Liver (tissue), 9 donors: ENCODE measurements around the gene FLNB. TPM values are rescaled to one million over a fixed set of nuclear protein-coding genes. Genes with fewer than 3 reads are reported as not detected.

Source experiments
- DNase-seq: peaks from one replicate; pipeline ENCODE4 v3.0.0-alpha.2; 2017; ENCODE audit warnings: low spot score
- H3K27ac ChIP-seq, 2 donors: one replicate each; pipeline ENCODE4 v1.7.0; 2013; ENCODE audit warnings: inconsistent platforms in 2 of 2, low read length in 2 of 2, control low read depth in 1 of 2, low read depth in 1 of 2, mild to moderate bottlenecking in 1 of 2
- H3K27me3 ChIP-seq, 4 donors: one replicate each; pipeline versions ENCODE4 v1.6.1 to v1.7.0; 2013; ENCODE audit warnings: low read length in 3 of 4, inconsistent platforms in 1 of 4, mild to moderate bottlenecking in 1 of 4, moderate library complexity in 1 of 4; ENCODE audit not compliant: control insufficient read depth in 4 of 4, insufficient read depth in 4 of 4
- H3K36me3 ChIP-seq, 4 donors: one replicate each; pipeline versions ENCODE4 v1.6.1 to v1.7.0; 2013; ENCODE audit warnings: low read length in 3 of 4, mild to moderate bottlenecking in 3 of 4, low read depth in 1 of 4, moderate library complexity in 1 of 4; ENCODE audit not compliant: control insufficient read depth in 4 of 4, insufficient read depth in 3 of 4
- H3K4me1 ChIP-seq, 4 donors: one replicate each; pipeline versions ENCODE4 v1.6.1 to v1.7.0; 2013; ENCODE audit warnings: low read length in 3 of 4, mild to moderate bottlenecking in 3 of 4, moderate library complexity in 1 of 4; ENCODE audit not compliant: control insufficient read depth in 4 of 4, insufficient read depth in 4 of 4
- H3K4me3 ChIP-seq, 3 donors: one replicate each; pipeline versions ENCODE4 v1.6.1 to v1.7.0; 2013; ENCODE audit warnings: low read length in 3 of 3, control low read depth in 1 of 3, low read depth in 1 of 3, mild to moderate bottlenecking in 1 of 3
- H3K9ac ChIP-seq, 2 donors: one replicate each; pipeline ENCODE4 v1.7.0; 2013; ENCODE audit warnings: low read length in 2 of 2, mild to moderate bottlenecking in 2 of 2, moderate library complexity in 2 of 2, control low read depth in 1 of 2, low read depth in 1 of 2
- H3K9me3 ChIP-seq, 4 donors: one replicate each; pipeline versions ENCODE4 v1.6.1 to v1.7.0; 2013; ENCODE audit warnings: low read length in 3 of 4; ENCODE audit not compliant: control insufficient read depth in 4 of 4
- FOXA1 ChIP-seq: IDR thresholded peaks from 2 replicates; pipeline ENCODE4 v1.6.1; 2016; ENCODE audit warnings: antibody characterized with exemption
- FOXA2 ChIP-seq: IDR thresholded peaks from 2 replicates; pipeline ENCODE4 v1.6.1; 2016; ENCODE audit warnings: antibody characterized with exemption
- GABPA ChIP-seq, 2 donors: IDR thresholded peaks in 1 of 2; conservative IDR thresholded peaks in 1 of 2; 2 replicates each; pipeline ENCODE4 v1.6.1; 2016; ENCODE audit warnings: antibody characterized with exemption in 2 of 2, mild to moderate bottlenecking in 1 of 2, moderate library complexity in 1 of 2
- HNF4G ChIP-seq: IDR thresholded peaks from 2 replicates; pipeline ENCODE4 v1.6.1; 2016; ENCODE audit warnings: antibody characterized with exemption
- JUND ChIP-seq, 2 donors: IDR thresholded peaks; 2 replicates each; pipeline ENCODE4 v1.6.1; 2016; ENCODE audit warnings: antibody characterized with exemption in 2 of 2
- NR2F2 ChIP-seq: IDR thresholded peaks from 2 replicates; pipeline ENCODE4 v1.6.1; 2016; ENCODE audit warnings: antibody characterized with exemption
- RAD21 ChIP-seq, 2 donors: IDR thresholded peaks; 2 replicates each; pipeline ENCODE4 v1.6.1; 2016; ENCODE audit warnings: antibody characterized with exemption in 2 of 2, mild to moderate bottlenecking in 2 of 2
- RXRA ChIP-seq, 2 donors: IDR thresholded peaks; 2 replicates each; pipeline ENCODE4 v1.6.1; 2017 to 2018; ENCODE audit warnings: antibody characterized with exemption in 2 of 2, mild to moderate bottlenecking in 1 of 2
- SP1 ChIP-seq: IDR thresholded peaks from 2 replicates; pipeline ENCODE4 v1.6.1; 2018; ENCODE audit warnings: antibody characterized with exemption, mild to moderate bottlenecking
- TAF1 ChIP-seq: conservative IDR thresholded peaks from 2 replicates; pipeline ENCODE4 v1.6.1; 2016; ENCODE audit warnings: antibody characterized with exemption, mild to moderate bottlenecking
- YY1 ChIP-seq: IDR thresholded peaks from 2 replicates; pipeline ENCODE4 v1.6.1; 2016; ENCODE audit warnings: antibody characterized with exemption, mild to moderate bottlenecking
- WGBS: extraction: QIAGEN DNeasy Blood & Tissue Kit; methylation state at CpG from one replicate; pipeline ENCODE4 v1.1.7; 2013; 5-methylcytosine and 5-hydroxymethylcytosine counted together
- polyA plus RNA-seq, 2 donors: library from polyadenylated mRNA; stranded (reverse) in 1 of 2; unstranded in 1 of 2; fragments of 200-250 nt in 1 of 2; fragments of >200 nt in 1 of 2; fragmentation: Nextera tagmentation in 1 of 2; extraction: Ambion mirVana in 1 of 2; gene quantifications; one replicate each; pipeline versions ENCODE4 v1.2.1 to v1.2.3, GENCODE V29; 2013 to 2015
- total RNA-seq, 2 donors: library from RNA; depleted of rRNA; stranded (reverse); fragments of >200 nt; gene quantifications; one replicate each; pipeline ENCODE4 v1.2.3, GENCODE V29; 2014
- TF ChIP-seq, protein P1 (sequence below): IDR thresholded peaks from 2 replicates; pipeline ENCODE4 v1.6.1; 2016; ENCODE audit warnings: antibody characterized with exemption
- TF ChIP-seq, protein P2 (sequence below): IDR thresholded peaks from 2 replicates; pipeline ENCODE4 v1.6.1; 2016; ENCODE audit warnings: antibody characterized with exemption
- TF ChIP-seq, protein P3 (sequence below): fragments of 150-350 bp; IDR thresholded peaks from 2 replicates; pipeline ENCODE4 v1.5.1; 2017; ENCODE audit warnings: improper control_type of control experiment, low read depth, low read length; ENCODE audit not compliant: missing input control
- TF ChIP-seq, protein P4 (sequence below): IDR thresholded peaks from 2 replicates; pipeline ENCODE4 v1.6.1; 2016; ENCODE audit warnings: antibody characterized with exemption, mild to moderate bottlenecking
- donor health status: healthy.
- donor health status: healthy.
- donor health status: healthy.
- donor health status: healthy.
- donor health status: healthy.

Gene FLNB
- total and polyA plus RNA-seq, 4 donors = 22.9 to 124 (median 44.3) TPM

DNA sequence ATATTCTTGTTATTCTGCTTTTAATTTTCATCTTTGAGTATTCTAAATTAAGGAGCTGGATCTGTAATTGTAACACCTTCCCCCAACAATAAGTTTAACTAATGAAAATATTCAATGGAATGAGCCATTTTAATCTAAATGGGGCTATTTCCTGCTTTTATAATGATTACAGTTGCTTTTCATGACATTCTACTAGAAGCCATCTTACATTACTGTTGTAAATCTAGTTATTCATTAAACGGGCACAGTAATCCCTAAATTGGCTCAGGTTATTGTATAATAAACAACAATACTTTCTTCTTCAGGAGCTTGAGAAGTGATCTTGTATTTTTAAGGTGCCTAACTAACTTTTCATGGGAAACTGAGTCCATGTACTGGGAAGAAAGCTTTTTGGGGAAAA is 8.5 kb downstream of the FLNB start:
- peaks cover 28 to 75% (median 64%) of the 10 kb centered on the region in 4 donors for H3K4me1 ChIP-seq
- H3K9ac ChIP-seq = no peak overlapping the region
- H3K36me3 ChIP-seq = no peaks in the 10 kb centered on the region
- no peak overlapping the region for H3K27ac ChIP-seq
- 34% methylated on average over 1 of the region's 1 CpG for WGBS
- TF ChIP-seq YY1 (peak; percentile 54), RXRA (IDR thresholded peaks at IDR 0.05) (no peak), GABPA (IDR thresholded peaks at IDR 0.05 in 1 of 2, conservative IDR thresholded peaks at IDR 0.05 in 1 of 2) (no peak)
- no peaks in the 10 kb centered on the region for H3K27me3 ChIP-seq
- DNase-seq = no peak
- H3K4me3 ChIP-seq = no peak overlapping the region
- no peaks in the 10 kb centered on the region for H3K9me3 ChIP-seq

DNA sequence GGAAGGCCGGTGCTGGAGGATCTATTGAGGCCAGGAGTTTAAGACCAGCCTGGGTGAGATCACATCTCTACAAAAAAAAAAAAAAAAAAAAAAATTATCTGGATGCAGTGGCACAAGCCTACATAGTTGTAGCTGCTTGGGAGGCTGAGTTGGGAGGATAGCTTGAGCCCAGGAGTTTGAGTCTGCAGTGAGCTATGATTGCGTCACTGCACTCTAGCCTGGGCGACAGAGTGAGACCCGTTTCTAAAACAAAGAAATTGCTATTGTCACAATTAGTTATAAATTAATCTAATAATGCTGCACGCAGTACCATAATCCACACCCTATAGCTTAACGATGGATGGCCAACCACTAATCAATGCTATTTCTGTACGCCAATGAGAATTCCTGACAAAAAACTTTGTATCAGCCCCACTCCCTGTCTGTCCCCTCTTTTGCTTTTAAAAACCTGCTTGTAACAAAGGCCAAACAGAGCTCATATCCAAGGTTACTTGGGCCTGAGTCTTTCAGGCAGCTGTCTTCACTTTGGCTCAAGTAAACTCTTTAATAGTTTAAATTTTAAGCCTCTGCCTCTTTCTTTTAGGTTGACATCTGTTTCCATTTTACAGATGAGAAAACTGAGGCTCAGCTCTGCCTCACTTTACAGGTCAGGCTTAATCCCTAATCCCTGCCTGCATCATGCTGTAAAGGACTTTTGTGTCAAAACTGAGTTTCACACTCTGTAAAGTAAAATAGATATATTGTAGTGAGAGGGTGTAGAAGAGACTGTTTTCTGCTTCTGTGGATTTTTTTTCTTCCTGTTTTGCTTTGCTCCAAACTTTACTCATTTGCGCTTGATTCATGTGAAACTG is 10.9 kb downstream of the FLNB start:
- Histone ChIP-seq H3K27ac (peak overlapping the region; percentile 54 to 75), H3K4me1 (peaks cover 28 to 73% (median 59%) of the 10 kb centered on the region in 4 donors), H3K27me3 (no peaks in the 10 kb centered on the region), H3K9me3 (no peaks in the 10 kb centered on the region), H3K9ac (peak overlapping the region in 1 of 2 donors; percentile 50), H3K4me3 (no peak overlapping the region), H3K36me3 (no peaks in the 10 kb centered on the region)
- TF ChIP-seq SP1 (no peak), NR2F2 (no peak), FOXA2 (no peak), JUND (IDR thresholded peaks at IDR 0.05) (no peak), FOXA1 (no peak), GABPA (IDR thresholded peaks at IDR 0.05 in 1 of 2, conservative IDR thresholded peaks at IDR 0.05 in 1 of 2) (no peak), RXRA (IDR thresholded peaks at IDR 0.05) (no peak)
- TF ChIP-seq, protein P1, sequence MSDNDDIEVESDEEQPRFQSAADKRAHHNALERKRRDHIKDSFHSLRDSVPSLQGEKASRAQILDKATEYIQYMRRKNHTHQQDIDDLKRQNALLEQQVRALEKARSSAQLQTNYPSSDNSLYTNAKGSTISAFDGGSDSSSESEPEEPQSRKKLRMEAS = no peak
- TF ChIP-seq, protein P2, sequence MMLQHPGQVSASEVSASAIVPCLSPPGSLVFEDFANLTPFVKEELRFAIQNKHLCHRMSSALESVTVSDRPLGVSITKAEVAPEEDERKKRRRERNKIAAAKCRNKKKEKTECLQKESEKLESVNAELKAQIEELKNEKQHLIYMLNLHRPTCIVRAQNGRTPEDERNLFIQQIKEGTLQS = no peak
- TF ChIP-seq, protein P3, sequence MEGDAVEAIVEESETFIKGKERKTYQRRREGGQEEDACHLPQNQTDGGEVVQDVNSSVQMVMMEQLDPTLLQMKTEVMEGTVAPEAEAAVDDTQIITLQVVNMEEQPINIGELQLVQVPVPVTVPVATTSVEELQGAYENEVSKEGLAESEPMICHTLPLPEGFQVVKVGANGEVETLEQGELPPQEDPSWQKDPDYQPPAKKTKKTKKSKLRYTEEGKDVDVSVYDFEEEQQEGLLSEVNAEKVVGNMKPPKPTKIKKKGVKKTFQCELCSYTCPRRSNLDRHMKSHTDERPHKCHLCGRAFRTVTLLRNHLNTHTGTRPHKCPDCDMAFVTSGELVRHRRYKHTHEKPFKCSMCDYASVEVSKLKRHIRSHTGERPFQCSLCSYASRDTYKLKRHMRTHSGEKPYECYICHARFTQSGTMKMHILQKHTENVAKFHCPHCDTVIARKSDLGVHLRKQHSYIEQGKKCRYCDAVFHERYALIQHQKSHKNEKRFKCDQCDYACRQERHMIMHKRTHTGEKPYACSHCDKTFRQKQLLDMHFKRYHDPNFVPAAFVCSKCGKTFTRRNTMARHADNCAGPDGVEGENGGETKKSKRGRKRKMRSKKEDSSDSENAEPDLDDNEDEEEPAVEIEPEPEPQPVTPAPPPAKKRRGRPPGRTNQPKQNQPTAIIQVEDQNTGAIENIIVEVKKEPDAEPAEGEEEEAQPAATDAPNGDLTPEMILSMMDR = no peak
- 78% methylated on average over 8 of the region's 8 CpGs for WGBS
- no peak for DNase-seq

DNA sequence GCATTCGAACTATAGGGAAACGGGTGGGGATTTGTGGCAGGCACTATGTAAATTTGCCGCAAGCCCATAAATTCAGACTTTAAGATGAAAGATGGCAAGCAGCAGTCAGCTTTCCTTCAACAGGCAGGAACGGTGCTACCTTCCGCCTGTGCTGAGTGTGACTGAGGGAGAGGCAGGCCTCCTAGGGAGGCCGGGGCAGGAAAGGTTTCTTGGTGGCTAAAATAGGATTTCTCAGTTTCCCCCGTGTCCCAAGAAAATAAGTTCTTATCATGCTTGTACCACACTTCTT is 12.5 kb downstream of the FLNB start:
- Histone ChIP-seq H3K4me3 (no peak overlapping the region), H3K9ac (peak overlapping the region in 1 of 2 donors; percentile 40), H3K4me1 (peaks cover 23 to 69% (median 57%) of the 10 kb centered on the region in 4 donors), H3K27me3 (no peaks in the 10 kb centered on the region), H3K9me3 (no peaks in the 10 kb centered on the region), H3K27ac (peak overlapping the region; percentile 54 to 75), H3K36me3 (no peaks in the 10 kb centered on the region)
- no peak for DNase-seq
- TF ChIP-seq, protein P1 = no peak
- TF ChIP-seq HNF4G (no peak), SP1 (no peak), FOXA2 (no peak), FOXA1 (no peak), RXRA (IDR thresholded peaks at IDR 0.05) (no peak), RAD21 (IDR thresholded peaks at IDR 0.05) (no peak), NR2F2 (no peak), TAF1 (no peak)
- TF ChIP-seq, protein P4, sequence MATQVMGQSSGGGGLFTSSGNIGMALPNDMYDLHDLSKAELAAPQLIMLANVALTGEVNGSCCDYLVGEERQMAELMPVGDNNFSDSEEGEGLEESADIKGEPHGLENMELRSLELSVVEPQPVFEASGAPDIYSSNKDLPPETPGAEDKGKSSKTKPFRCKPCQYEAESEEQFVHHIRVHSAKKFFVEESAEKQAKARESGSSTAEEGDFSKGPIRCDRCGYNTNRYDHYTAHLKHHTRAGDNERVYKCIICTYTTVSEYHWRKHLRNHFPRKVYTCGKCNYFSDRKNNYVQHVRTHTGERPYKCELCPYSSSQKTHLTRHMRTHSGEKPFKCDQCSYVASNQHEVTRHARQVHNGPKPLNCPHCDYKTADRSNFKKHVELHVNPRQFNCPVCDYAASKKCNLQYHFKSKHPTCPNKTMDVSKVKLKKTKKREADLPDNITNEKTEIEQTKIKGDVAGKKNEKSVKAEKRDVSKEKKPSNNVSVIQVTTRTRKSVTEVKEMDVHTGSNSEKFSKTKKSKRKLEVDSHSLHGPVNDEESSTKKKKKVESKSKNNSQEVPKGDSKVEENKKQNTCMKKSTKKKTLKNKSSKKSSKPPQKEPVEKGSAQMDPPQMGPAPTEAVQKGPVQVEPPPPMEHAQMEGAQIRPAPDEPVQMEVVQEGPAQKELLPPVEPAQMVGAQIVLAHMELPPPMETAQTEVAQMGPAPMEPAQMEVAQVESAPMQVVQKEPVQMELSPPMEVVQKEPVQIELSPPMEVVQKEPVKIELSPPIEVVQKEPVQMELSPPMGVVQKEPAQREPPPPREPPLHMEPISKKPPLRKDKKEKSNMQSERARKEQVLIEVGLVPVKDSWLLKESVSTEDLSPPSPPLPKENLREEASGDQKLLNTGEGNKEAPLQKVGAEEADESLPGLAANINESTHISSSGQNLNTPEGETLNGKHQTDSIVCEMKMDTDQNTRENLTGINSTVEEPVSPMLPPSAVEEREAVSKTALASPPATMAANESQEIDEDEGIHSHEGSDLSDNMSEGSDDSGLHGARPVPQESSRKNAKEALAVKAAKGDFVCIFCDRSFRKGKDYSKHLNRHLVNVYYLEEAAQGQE = no peak
- TF ChIP-seq, protein P2 = no peak
- TF ChIP-seq, protein P3 = no peak
- 76% methylated on average over 7 of the region's 7 CpGs for WGBS
